Eye (tissue), 1 donor: ENCODE data around the gene GUCA1A.
"Not testable (repeated sequence)": the region's sequence is repeated elsewhere in the genome, so short reads cannot be mapped to it uniquely, and the experiment has no call there.

Source experiments
- DNase-seq: peaks from one replicate; pipeline ENCODE4 v3.0.0-alpha.2; 2015

GUCA1A gene

DNA sequence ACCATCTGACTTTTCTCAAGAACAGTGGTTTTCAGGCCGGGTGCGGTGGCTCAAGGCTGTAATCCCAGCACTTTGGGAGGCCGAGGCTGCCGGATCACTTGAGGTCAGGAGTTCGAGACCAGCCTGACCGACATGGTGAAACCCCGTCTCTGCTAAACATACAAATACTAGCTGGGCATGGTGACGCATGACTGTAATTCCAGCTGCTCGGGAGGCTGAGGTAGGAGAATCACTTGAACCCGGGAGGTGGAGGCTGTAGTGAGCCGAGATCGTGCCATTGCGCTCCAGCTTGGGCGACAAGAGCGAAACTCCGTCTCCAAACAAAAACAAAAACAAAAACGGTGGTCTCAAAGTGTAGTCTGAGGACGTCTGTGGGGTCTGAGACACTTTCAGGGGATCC, 43.3 kb downstream of the GUCA1A start:
- not testable (repeated sequence) for DNase-seq

DNA sequence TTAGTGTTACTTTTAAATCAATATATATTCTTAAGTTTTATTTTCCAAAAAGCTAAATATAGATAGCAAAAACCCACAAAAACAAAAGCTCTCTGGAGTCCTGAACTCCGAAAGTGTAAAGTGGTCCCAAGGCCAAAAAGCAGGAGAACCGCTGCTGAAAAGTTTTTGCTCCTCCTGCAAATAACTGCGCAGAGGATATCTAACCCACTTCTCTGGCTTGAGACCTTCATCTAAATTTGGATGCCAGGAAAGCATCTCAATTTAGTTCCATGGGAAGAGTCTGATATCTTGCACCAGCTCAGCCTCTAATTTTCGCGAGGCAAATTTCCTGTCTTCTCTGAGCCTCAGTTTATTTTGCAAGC, 44.0 kb downstream of the GUCA1A start:
- no peak for DNase-seq

DNA sequence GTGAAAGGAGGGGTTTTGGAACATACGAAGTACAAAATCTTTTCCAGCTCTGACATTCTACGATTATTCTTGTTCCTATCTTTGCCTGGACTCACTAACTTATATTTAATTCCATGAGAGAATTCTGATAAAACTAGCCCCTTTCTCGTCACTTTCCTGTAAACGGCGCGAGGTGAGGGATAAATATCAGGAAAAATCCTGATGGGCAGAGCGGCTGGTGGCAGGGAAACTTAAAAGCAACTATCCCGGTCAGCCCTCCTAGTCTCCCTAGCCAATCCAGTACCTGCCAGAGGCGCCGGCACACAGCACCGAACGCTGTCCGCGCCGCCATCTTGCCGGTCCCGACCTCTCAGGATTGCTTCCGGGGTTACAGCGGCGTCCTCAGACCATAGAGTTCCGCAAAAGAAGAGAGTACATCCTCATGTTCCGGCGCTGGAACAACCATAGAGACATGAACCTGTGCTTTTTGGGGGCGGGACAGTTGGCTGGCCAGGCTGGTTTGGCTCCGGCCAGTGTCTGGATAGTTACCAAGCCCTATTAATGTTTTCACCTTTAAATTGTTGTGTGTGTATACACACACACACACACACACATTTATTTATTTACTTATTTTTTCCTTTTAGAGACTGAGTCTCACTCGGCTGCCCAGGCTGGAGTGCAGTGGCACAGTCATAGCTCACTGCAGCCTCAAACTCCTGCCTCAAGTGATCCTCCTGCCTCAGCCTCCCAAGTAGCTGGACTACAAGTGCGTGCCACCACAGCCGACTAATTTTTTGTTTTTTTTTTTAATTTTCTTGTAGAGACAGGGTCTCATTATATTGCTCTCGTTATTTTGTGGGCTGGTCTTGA, 44.6 kb downstream of the GUCA1A start, which contains the start of gene MRPS10:
Gene MRPS10 (minus strand): TSS at position 343 of the 849 bp plus-strand sequence. CDS start 12 bp downstream, at position 331.
- DNase-seq, result peak; percentile 97

DNA sequence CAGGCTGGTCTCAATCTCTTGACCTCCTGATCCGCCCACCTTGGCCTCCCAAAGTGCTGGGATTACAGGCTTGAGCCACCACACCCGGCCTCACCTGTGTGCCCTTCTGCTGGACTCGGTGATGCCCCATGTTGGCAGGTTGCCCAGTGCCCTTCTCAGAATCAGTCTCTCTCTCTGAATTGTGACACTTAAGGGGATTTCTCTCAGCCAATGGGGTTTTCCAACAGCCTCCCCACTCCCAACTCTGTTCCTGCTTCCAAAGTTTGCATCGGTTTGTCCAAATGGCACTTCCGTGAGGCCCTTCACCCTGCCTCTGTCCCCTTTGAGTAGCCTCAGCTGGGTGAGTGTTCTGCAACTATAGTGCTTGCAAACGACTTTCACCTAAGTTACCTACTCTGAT, 47.6 kb downstream of the GUCA1A start:
- no peak for DNase-seq

DNA sequence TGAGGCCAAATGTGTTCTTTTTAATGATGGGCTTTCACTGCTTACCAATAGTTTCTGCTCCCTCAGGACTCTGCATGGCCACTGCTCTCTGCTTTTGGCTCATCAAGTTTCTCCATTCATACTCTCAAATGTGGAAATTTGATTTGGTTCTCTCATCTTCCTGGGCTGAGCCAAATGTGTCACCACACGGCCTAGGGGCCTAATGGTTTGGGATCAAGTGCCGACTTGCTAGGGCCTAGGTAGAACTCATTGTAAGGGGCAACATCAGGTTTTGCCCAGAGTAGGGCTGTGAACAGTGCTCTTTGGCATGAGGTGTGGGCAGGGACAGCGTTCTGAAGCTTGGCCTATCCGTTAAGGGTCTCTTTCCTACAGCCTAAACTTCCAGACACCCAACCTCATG, 48.4 kb downstream of the GUCA1A start:
- DNase-seq, result no peak

DNA sequence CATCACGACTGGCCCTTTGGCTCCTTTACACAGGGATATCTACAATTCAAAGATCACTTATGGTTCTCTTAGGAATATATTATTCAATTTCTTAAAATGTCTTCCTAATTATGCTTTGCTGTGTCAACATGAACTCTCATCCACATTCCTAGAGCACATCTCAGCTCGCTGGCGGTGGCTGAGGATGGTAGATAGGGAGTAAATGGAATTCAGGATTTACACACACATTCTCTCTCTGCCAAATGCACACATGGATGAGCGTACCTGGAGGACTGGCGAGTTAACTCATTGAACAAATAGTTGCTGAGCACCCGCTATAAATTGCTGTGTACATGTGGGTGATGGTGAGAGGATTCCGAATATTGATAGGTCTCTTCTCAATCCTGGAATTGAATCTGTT, 49.3 kb downstream of the GUCA1A start:
- DNase-seq, result no peak

DNA sequence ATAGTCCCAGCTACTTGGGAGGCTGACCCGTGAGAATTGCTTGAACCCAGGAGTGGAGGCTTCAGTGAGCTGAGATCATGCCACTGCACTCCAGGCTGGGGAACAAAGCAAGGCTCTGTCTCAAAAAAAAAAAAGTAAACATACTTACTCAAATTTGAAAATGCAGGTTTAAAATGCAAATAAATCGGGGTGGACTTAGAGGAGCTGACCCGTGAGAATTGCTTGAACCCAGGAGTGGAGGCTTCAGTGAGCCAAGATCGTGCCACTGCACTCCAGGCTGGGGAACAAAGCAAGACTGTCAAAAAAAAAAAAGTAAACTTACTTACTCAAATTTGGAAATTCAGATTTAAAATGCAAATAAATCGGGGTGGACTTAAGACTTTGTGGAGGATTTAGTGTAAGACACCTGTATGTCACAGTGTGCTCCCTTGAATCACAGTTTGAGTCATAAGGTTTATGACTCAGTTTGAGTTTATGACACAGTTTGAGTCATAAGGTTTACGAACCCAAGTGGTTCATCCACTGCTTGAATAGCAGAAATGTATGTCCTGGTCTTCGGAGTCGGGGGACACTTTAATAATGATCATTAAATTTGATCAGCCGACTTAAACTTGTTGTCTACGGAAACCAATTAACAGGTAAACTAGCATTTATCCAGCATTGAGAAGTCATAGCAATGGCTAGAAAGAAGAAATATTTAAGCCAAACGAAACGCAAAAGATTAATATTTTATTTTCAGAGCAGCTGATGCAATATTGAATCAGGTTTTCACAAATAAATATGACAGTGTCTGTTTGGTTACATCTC, 51.3 kb downstream of the GUCA1A start:
- no peak for DNase-seq

DNA sequence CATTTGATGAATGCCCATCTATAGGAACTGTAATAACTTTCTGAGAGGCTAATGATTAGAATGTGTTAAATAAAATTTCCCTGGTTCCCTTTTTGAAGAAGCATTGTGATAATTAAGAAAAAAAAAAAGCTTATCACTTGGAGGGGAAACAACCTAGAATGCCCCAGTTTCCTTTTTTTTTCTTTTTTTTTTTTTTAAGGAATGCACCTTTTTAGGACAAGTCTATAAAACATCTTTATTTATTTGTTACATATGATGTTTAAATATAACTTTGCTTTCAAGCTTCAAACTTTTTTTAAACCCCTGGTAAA, 51.8 kb downstream of the GUCA1A start:
- no peak for DNase-seq

DNA sequence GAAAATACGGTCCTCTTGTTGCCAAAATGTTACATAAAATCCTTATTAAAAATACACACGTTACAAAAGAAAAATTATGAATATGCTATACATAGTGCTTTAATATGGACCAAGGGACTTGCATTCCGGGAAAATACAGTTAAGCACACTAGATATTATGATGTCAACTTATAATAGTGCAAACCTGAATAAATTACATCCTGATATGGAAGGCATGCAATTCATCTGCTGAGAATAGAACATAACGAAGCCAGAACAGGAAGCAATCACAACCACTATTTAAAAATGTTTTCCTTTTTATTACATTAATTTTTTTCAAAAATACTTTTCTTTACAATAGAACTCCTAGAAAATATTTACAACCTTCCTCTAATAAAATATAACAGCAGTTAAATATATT, 52.3 kb downstream of the GUCA1A start:
- DNase-seq, result no peak

DNA sequence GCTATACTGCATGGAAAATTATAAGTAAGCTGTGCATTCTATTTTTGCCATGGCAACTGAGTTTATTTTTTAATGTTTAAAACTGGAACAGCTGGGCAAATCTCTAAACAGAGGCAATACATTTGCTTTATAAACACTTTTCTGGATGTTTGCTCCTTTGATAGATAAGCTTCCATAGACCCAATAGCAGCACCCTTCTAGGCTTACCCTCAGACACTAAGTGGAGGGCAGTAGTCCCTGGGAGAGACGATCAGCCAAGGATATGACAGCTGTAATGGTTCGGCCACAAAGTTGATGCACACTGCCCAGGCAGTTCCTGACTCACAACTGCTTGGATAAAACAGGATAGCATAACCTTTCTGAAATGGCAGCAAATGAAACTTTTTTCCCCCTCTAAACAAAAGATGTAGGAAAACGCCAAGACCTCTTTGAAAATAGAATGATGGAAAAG, 53.0 kb downstream of the GUCA1A start:
- DNase-seq, result no peak

DNA sequence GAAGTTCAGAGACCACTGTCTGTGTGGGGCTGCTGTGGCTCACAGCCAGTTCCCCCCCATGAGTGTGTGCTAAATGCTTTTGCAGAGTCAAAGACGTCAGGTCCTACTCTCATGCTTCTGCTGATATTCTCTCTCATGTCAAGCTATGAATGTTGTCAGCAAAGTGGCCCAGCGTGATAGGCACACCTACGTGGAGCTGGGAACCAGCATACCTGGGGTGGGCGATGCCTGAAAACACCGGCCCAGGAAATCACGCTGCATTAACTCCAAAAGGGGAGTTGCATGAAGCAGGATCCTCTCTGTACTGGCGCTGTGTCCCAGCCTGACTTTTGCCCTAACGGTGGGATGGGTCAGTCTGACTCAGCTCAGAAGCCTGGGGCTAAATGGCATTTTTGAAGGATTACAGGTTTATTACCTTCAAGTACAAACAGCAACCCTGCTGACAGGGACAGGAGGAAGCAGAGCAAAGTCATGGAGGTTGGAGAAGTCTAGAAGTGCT, 53.5 kb downstream of the GUCA1A start:
- no peak for DNase-seq

DNA sequence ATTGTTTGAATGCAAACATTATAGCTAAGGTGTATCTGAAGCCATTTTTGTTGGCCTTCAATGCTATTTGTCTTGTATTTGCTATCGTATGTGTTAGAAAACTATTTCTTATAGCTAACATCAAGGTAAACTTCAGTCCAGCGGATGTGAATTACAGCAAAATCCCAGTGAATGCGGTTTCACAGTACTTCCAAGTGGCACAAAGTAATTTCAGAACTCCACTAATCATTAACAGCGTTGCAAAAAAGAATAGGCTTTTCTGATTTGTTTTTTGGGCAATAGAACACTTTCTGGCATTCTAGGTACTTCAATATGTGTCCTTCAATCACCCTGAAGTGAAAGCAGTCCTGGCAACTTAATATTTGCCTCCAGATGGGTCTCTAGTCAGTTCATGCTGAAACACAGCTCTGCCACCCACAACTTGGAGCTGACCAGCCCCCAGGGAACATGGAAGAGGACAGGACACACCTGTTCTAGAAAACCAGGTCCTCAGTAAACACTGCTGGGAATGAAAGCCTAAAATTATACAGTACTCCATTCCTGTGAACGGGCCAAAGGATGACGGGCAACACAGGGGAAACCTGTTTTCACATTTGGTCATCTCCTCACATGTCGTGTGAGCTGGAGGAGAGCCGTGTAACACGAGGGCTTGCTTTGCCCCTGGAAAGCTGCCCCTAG, 54.1 kb downstream of the GUCA1A start:
- no peak for DNase-seq

DNA sequence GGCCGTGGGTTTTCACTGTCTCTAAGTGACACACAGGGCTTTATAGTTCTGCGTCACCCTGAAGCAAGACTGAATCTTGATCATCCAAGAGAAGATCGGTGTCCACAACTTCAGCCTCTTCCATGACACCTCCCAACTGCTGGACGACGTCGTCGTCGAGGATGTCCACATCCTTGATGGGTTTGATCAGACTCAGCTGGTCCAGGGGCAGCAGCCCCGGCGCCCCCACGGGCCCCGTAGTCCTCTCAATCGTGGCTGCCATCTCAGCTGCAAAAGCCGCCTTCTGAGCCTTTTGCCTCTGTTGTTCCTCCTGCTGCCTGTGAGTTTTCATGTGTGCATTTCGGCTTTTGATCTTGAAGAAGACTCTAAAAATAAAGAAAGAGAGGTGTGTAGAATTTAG, 55.1 kb downstream of the GUCA1A start:
- DNase-seq, result no peak
